Measurements from ENCODE around the gene IL36B. TPM values are rescaled to one million over a fixed set of nuclear protein-coding genes. Genes with fewer than 3 reads are reported as not detected.
A peak's percentile ranks its signal among the peaks of the same experiment; 100 is the strongest.

Gene IL36B
- total RNA-seq, 4 donors from 2014 or later = 1.5 to 1.7 TPM; not detected in 2

- no peaks in the 10 kb centered on the region for H3K9me3 ChIP-seq
- intact Hi-C loops (cut with DNase I) = no loop called here
- peaks cover 13 to 77% (median 21%) of the 10 kb centered on the region in 3 donors for H3K4me1 ChIP-seq
- DNase-seq = no peak
- H3K27ac ChIP-seq = peak overlapping the region in 1 of 4 donors; percentile 77
- no peaks in the 10 kb centered on the region for H3K27me3 ChIP-seq
- WGBS, 2 donors = 86 to 89% methylated on average over 3 of the region's 3 CpGs
- H3K4me3 ChIP-seq = no peak overlapping the region
- TF ChIP-seq POLR2A (IDR thresholded peaks at IDR 0.05) (no peak), CTCF (IDR thresholded peaks at IDR 0.05) (no peak)
- H3K36me3 ChIP-seq = no peaks in the 10 kb centered on the region
Measured at GRCh38 chr2:113075600-113075999, 22.9 kb upstream of the IL36B start.

- TF ChIP-seq CTCF (IDR thresholded peaks at IDR 0.05) (no peak), POLR2A (IDR thresholded peaks at IDR 0.05) (no peak)
- intact Hi-C loops (cut with DNase I) = no loop called here
Measured at GRCh38 chr2:113075030-113075429, 22.4 kb upstream of the IL36B start.

GRCh38 chr2:113073325-113073834 lies 20.7 kb upstream of the IL36B start:
- H3K4me1 ChIP-seq = peaks cover 13 to 69% (median 16%) of the 10 kb centered on the region in 3 donors
- no peaks in the 10 kb centered on the region for H3K9me3 ChIP-seq
- no peak for DNase-seq
- intact Hi-C loops (cut with DNase I) = no loop called here
- TF ChIP-seq POLR2A (IDR thresholded peaks at IDR 0.05) (no peak), CTCF (IDR thresholded peaks at IDR 0.05) (no peak)
- 10 to 14% methylated on average over 3 of the region's 3 CpGs for WGBS, 2 donors
- no peaks in the 10 kb centered on the region for H3K27me3 ChIP-seq
- no peak overlapping the region for H3K4me3 ChIP-seq
- H3K36me3 ChIP-seq = no peaks in the 10 kb centered on the region
- H3K27ac ChIP-seq = peak overlapping the region in 2 of 4 donors; percentile 55 to 77

More at GRCh38 chr2:113075030-113075429, 22.4 kb upstream of the IL36B start:
- peaks cover 13 to 77% (median 21%) of the 10 kb centered on the region in 3 donors for H3K4me1 ChIP-seq
- no peaks in the 10 kb centered on the region for H3K27me3 ChIP-seq
- DNase-seq = no peak
- 69% methylated on average over 5 of the region's 5 CpGs; no CpG with 5 or more reads in 1 of the 2 donors for WGBS, 2 donors
- no peak overlapping the region for H3K4me3 ChIP-seq
- H3K36me3 ChIP-seq = no peaks in the 10 kb centered on the region
- peak overlapping the region in 2 of 4 donors; percentile 23 to 77 for H3K27ac ChIP-seq
- no peaks in the 10 kb centered on the region for H3K9me3 ChIP-seq

- no peak for TF ChIP-seq CTCF (IDR thresholded peaks at IDR 0.05)
- no peak for TF ChIP-seq POLR2A (IDR thresholded peaks at IDR 0.05)
- no peak overlapping the region for H3K4me3 ChIP-seq
- 26 to 50% methylated on average over 1 to 2 of the region's 4 CpGs for WGBS, 2 donors
Measured at GRCh38 chr2:113072584-113072983, 19.9 kb upstream of the IL36B start.

GRCh38 chr2:113070606-113070975 lies 17.9 kb upstream of the IL36B start:
- intact Hi-C loops (cut with DNase I) = no loop called here
- 65 to 68% methylated on average over 1 of the region's 1 CpG for WGBS, 2 donors
- no peak overlapping the region for H3K4me3 ChIP-seq
- peak overlapping the region in 3 of 4 donors; percentile 40 to 77 (median 52) for H3K27ac ChIP-seq
- H3K27me3 ChIP-seq = no peaks in the 10 kb centered on the region
- H3K4me1 ChIP-seq = peaks cover 7 to 52% (median 9%) of the 10 kb centered on the region in 3 donors
- no peaks in the 10 kb centered on the region for H3K9me3 ChIP-seq
- H3K36me3 ChIP-seq = no peaks in the 10 kb centered on the region
- TF ChIP-seq CTCF (IDR thresholded peaks at IDR 0.05) (no peak), POLR2A (IDR thresholded peaks at IDR 0.05) (no peak)
- DNase-seq = no peak

More at GRCh38 chr2:113072584-113072983, 19.9 kb upstream of the IL36B start:
- peaks cover 7 to 61% (median 9%) of the 10 kb centered on the region in 3 donors for H3K4me1 ChIP-seq
- H3K36me3 ChIP-seq = no peaks in the 10 kb centered on the region
- no peaks in the 10 kb centered on the region for H3K9me3 ChIP-seq
- peak overlapping the region in 3 of 4 donors; percentile 13 to 77 (median 55) for H3K27ac ChIP-seq
- intact Hi-C loops (cut with DNase I) = no loop called here
- no peaks in the 10 kb centered on the region for H3K27me3 ChIP-seq
- DNase-seq = no peak
